ENCODE data around the gene HCN3. TPM values are rescaled to one million over a fixed set of nuclear protein-coding genes. Genes with fewer than 3 reads are reported as not detected.

HCN3 gene
- total RNA-seq: 0.97 and 2.1 TPM in 2 replicates

DNA sequence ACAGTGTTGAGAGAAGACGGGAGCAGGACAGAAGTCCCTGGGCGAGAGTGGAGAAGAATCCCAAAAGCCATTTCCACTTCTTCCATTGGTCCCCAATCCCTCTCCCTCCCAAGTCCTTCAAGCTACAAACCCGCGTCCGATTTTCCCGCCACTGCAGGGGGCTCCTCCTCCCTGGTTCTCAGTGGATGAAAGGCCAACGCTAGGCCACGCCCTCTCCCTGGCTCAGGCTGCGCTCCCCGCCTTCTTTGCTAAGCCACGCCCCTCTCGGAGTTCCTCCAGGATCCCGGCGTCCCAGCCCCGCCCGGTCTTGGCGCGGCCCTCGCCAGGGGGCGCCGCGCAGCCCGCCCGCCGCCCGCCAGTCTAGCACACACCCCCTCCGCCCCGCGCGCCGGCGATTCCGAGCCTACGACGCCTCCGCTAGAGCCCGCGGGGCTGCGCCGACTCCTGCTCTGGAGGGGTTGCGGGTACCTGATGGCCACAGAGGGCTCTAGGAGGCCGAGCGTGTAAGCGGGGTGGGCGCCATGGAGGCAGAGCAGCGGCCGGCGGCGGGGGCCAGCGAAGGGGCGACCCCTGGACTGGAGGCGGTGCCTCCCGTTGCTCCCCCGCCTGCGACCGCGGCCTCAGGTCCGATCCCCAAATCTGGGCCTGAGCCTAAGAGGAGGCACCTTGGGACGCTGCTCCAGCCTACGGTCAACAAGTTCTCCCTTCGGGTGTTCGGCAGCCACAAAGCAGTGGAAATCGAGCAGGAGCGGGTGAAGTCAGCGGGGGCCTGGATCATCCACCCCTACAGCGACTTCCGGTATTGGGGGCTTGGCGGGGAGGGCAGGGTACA lies at the start of gene HCN3:
Gene HCN3, plus strand, starts transcription at position 394 of the 832 bp plus-strand sequence. Its CDS starts 128 bp downstream, at position 522.

DNA sequence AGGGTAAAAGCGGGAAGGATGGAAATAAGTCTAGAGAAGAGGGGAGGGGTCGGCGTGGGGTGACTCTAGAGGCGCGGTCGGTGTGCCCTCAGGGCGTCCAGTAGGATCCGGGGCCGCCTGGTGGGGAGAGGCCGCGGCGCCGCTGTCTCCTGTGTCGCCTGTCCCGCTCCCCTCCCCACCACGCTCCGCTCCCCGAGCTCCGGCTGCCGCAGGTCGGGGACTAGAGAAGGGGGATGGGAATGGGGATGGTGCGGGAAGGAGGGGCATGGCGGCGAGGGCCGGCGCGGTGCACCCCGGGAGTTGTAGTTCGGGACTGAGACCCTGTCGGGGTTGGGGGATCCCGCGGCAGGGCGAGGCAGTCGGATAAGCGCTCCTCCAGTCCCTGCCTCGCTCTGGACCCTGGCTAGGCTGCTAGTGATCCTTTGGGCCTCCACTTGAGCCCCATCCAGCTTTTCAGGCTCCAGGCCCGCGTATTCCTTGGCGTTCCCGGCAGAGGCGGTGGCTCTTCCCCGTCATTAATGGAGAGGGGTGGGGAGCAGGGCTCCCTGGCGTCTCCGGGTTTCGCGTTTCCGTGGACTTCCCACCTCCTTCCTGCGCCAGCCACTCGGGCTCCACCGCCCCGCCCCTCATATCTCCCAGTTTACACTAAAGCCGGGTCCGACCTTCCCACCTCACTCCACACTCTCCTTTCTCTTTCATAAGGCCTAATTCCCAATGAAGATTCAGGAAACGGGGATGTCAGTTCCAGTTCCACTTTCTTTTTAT lies 21.8 kb upstream of the HCN3 start, which contains the start of gene ENTREP3:
Gene ENTREP3, minus strand, starts transcription at position 241 of the 765 bp plus-strand sequence. CDS start 606 bp downstream, outside the sequence.

DNA sequence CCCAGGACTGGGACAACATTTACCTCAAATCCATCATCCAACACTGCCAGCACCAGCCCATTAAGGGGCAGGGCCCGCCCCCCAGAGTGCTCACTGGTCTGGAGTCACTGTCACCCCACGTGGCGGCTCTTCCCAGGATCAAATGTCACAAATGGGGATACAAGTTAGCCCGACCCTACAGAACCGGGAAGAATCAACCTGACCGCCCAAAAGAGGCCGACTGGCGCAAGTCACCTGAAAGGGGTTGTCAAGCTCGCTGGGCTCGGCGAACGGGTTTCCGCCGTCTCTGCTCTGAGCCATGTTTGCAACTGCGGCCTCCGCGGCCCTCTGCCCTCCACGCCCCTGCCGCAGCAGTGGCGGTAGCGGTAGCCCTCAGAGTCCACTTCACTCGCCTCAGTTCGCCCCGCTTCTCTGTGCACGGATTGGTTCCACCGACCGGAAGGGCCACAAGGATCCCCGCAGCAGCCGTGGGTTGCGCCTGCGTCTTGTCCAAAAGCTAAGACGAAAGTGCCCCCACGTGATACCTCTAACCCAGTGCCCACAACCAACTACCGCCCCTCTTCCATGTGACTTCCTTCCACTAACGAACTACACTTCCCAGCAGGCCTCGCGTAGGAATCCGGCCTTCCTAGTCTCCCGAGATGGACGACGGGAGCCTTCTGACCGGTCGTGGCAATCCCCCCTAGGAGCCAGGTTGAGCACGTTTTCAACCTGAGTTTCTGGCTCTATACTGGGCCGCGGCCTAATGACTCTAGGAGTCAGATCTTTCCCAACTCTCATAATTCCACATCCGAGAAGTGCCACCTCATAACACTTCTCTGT lies 15.2 kb upstream of the HCN3 start, which contains the start of gene SCAMP3:
Gene SCAMP3, minus strand, starts transcription at position 509 of the 822 bp plus-strand sequence. Its CDS starts 209 bp downstream, at position 300.

DNA sequence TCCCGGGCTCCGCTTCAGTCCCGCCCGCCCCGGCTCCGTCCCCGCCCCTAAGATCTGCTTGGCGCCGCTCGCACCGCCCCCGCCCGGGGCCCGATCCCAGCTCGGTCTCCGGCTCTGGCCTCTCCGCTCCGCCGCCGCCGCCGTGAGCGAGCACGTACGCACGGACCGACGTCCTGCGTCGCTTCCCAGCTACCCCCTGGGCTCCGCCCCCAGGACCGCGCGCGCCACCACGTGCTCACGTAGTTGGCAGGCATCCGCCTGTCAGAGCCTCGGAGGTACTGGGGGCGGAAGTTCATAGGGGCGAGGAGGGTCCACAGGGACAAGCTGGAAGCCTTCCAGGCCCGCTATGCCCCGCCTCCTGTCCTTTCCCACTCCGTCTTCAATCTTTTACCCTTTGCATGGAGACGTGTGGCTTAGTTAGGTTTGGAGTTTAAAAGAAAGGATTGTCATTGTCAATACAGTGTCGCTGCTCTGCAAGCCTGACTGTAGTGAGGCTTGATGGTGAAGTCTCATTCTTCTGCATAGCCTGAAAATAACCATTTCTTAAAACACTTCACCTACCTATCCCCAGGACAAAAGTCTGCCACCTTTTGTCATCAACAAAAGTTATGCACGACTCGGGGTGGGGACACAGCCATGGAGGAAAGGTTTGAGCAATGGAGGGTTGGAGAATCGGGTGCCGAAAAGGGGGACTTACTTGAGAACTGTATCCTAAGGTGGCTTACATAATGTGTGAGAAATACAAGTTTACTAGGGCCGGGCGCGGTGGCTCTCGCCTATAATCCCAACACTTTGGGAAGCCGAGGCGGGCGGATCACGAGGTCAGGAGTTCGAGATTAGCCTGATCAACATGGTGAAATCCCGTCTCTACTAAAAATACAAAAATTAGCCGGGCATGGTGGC lies 3.7 kb upstream of the HCN3 start, which contains the start of gene CLK2:
Gene CLK2, minus strand, starts transcription at position 162 of the 903 bp plus-strand sequence. CDS start 2,527 bp downstream, outside the sequence.

DNA sequence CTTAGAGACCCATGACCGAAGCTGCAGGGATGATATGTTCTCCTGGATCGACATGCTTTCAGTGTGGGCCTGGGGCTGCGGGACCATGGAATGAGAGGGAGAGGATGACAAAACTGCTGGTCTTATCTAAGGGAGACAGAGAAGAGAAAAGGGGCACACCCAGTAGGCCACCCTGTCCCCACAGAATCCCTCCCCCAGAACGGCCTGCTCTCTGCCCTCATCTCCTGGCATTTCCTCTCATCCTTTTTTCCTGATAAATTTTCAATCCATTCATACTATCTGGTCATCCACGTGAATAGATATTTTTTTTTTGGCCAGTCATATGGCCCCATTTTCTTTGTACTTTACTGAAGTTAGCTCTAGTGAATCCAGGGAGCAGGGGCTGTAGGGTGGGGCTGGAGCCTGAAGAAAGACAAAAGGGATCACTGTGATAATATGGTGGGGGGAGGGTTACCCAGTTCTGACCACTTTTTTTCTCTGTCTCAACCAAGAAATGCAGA lies 24.1 kb downstream of the HCN3 start, which contains the start of gene PKLR:
Gene PKLR, minus strand, starts transcription at position 97 of the 500 bp plus-strand sequence. Its CDS starts 43 bp downstream, at position 54.

DNA sequence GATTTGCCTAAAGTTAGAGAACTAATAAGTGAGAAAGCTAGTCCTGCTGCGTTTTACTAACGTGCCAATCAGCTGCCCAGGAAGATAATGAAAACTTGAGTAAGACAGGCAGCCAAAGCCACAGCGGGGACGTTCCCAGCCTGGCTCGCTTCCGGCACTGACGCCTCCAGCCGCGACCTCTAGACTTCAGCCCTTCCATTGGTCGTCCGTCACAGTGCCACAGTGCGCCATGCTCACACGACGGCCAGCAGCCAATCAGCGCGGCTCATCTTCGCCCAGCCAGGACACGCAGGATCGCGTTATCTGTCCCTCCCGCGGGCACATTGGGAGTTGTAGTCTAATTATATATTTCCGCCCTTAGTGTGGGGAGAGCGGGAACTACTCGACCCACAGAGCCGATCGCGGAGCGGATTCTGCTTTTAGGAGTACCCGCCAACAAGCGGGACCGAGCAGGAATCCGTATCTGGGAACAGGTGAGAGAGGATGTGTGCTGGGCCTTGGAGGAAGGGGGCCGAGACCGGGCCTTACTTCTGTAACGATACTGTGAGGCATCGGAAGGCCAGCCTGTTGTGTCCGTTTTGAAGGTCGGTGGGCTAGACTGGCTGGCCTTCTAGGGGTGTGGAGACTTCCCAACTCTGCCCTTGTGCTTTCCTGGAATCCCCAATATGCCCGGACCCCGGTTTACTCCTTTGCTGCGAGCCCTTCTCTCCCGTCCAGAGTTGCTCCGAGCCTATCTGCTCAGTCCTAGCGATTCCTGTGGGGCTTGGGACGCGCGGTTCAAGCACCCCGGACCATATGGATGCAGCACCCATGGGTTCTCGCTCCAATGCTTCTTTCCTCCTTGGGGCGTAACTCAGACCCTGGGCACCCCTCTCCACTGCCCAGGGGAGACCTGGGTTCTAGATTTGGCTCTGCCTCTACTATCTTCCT lies 31.5 kb downstream of the HCN3 start, which contains the start of gene FDPS:
Gene FDPS, plus strand, starts transcription at position 374 of the 930 bp plus-strand sequence. CDS start 924 bp downstream, outside the sequence.

DNA sequence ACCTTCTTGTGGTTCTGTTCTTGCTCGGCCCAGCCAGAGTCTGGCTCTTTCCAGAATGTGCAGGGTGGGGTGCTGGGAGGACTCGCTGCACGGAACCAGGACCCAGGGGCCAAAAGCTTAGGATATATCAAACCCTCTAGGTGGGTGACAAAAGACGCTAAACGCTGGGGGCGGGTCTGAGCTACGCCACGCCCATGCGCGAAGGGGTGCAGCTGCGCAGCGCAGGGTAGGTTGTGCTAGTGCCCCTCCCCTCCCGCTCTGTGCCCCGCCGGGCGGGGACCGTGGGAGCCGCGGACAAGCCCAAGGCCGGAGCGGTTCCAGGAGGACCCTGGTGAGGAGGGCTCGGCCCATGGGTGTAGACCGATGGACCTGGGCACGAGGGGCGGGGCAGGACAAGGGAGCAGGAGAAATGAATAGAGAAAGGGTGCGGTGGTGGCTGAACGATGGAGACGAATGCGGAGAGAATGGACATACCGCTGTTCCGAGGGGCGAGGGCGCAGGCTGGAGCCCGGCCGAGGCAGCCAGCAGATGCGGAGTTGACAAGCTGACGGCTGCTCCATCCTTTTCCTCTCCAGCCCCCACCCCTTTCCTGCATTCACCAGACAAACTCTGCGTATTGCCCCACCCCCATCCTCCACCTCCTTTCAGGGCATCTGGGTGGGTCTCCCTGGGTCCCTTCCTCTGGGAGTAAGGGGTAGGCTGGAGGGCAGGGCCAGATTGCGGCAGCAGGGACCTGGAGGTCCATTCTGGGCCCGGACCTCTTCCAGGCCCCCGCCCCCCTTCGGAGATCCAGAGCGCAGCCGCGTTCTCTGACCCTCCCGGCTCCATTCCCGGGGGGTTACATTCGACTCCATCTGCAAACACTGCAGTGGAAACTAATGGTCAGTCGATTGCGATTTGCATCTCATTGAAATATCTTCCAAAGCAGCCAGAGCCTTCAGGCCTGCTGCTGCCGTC lies 43.7 kb downstream of the HCN3 start, which contains the start of gene RUSC1:
Gene RUSC1, plus strand, starts transcription at position 234 of the 957 bp plus-strand sequence. CDS start 880 bp downstream, outside the sequence.

Other genes with a start within 250 kb of the HCN3 start
- not detected in 2 replicates for gene DCST2, start 243.7 kb upstream of the HCN3 start, total RNA-seq
- not detected in 2 replicates for gene DCST1, start 243.6 kb upstream of the HCN3 start, total RNA-seq
- gene ADAM15, start 226.1 kb upstream of the HCN3 start, total RNA-seq: 63.0 and 94.4 TPM in 2 replicates
- gene EFNA4, start 213.7 kb upstream of the HCN3 start, total RNA-seq: 2.7 and 3.6 TPM in 2 replicates
- 0.81 and 0.97 TPM in 2 replicates for gene EFNA3, start 198.6 kb upstream of the HCN3 start, total RNA-seq
- gene EFNA1, start 149.6 kb upstream of the HCN3 start, total RNA-seq: not detected in 2 replicates
- 39.9 and 43.6 TPM in 2 replicates for gene SLC50A1, start 141.6 kb upstream of the HCN3 start, total RNA-seq
- 13.4 and 15.4 TPM in 2 replicates for gene DPM3, start 136.9 kb upstream of the HCN3 start, total RNA-seq
- 44.4 and 49.5 TPM in 2 replicates for gene KRTCAP2, start 104.2 kb upstream of the HCN3 start, total RNA-seq
- 7.4 and 7.8 TPM in 2 replicates for gene TRIM46, start 103.6 kb upstream of the HCN3 start, total RNA-seq
- 39.7 and 41.2 TPM in 2 replicates for gene THBS3, start 69.6 kb upstream of the HCN3 start, total RNA-seq
- 28.6 and 39.1 TPM in 2 replicates for gene MTX1, start 68.8 kb upstream of the HCN3 start, total RNA-seq
- gene ENTREP3, start 22.0 kb upstream of the HCN3 start, total RNA-seq: 5.4 and 7.0 TPM in 2 replicates
- 34.4 and 45.8 TPM in 2 replicates for gene SCAMP3, start 15.1 kb upstream of the HCN3 start, total RNA-seq
- 24.2 and 29.7 TPM in 2 replicates for gene CLK2, start 4.0 kb upstream of the HCN3 start, total RNA-seq
- under 0.01 TPM in 1 of 2 replicates, not detected in the other for gene PKLR, start 24.0 kb downstream of the HCN3 start, total RNA-seq
- gene FDPS, start 31.4 kb downstream of the HCN3 start, total RNA-seq: 242 and 362 TPM in 2 replicates
- gene RUSC1, start 43.4 kb downstream of the HCN3 start, total RNA-seq: 18.5 and 20.3 TPM in 2 replicates